ENCODE data around the gene CACNA1D.

The CACNA1D gene

DNA sequence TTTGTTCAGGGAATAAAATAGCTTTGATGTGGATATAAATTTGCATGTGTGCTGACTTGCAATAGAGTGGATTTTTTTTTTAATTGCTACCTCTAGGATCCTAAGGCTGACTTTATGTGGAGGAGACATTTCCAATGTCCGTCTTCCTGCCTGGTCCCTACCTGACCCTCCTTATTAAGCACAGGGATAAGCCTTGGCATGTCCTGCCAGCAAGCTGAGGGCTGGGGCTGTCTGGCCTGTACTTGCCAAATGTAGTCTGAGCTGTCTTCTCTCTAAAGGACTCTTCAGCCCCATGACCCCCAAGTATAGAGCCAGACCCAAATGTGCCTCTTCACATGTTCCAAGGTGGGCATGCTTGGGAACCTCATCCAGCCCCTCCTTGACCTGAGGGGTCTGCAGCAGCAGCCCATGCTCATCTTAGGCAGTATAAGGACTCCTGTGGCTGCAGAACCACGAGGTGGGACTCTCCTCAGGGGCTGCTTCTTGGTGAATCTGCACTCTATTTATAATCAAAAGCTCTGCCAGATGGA is 88.8 kb downstream of the CACNA1D start:
- no peak for DNase-seq

DNA sequence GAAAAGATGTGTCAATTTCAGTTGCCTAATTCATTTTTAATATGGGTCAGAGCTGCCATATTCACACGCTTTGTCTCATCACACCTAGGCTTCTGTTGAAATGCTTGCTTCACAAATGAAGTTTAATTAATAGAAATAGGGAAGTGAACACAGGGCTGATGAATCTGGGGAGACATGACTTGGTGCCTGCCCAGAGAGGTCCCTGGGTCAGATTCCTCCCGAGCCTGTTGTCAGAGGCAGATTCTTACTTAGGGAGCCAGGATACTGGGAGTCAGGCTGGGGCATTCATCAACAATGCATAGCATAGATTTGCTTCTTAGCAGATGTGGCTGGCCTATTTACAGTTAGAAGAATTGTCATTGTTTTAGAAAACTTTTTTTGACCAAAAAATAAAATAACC is 90.6 kb downstream of the CACNA1D start:
- no peak for DNase-seq

DNA sequence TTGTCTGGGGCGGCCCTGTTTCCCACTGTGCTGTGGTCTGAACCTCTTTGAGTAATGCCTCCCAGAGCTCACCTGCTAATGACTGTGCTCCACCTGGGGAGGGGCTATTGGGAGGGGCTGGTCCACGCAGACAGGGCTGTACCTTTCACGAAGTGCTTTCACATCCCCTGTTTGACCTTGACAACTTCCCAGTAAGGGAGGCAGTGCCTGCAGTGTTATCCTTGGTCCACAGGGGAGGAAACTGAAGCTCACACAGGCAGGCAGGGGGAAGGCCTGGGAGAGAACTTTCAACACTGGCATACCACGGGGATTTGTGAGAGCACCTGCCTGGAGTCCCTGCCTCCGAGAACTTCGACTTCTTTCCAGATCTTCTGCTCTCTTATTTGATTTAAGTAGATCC is 91.2 kb downstream of the CACNA1D start:
- DNase-seq = no peak

DNA sequence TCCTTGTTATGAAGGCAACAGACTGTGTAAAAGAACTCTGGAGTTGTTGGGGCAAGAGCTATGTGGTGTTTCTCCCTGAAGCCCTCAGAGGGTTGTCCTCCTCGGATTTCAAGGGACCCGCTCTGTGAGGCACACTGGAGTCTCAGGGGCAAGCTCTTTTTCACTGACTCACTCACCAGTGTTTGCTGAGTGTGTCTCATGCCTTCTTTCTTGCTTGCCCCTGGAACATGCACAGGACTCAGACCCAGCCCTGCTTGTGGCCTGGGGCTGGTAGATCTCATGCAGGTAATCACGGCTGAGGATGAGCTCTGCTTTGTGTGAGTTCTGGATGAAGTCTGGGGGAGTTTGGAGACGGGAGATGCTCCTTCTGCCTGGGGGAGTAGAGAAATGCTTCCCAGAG is 93.7 kb downstream of the CACNA1D start:
- DNase-seq = no peak

DNA sequence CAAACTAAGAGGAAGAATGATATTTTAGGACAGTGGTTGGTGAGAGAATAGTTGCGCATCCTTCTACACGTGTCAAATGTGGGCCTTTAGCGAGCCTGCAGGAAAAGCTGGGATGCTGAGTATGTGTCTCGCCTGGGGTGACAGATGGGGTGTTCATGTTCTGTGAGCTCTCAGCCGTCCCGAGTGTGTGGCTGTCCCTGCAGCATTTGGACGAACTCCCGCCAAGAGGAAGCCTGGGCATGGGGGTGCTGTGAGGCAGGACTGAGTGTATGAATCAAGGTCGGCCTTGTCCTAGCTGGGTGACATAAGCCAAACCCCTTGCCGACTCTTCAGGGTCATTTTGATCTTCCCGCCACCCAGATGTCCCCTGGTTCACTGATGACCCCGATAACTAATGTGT is 94.8 kb downstream of the CACNA1D start:
- no peak for DNase-seq

DNA sequence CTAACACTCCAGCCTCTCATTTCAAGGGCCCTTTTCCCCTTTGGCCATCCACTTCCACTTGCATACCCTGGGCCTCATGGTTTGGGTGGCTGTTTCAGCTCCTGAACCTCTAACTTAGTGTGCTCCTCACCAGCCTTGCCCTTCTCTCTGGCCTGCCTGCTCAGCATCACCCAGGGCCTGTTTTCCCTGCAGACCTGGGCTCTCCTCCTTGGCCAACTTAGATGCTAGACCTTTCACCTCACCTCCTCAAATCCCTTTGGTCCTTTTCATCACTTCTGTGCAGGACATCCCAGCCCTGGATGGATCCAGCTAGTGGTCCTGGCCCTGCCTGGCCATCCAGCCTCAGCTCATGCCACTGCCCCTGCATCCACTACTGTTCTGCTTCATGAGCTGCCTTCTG is 95.4 kb downstream of the CACNA1D start:
- DNase-seq = no peak

DNA sequence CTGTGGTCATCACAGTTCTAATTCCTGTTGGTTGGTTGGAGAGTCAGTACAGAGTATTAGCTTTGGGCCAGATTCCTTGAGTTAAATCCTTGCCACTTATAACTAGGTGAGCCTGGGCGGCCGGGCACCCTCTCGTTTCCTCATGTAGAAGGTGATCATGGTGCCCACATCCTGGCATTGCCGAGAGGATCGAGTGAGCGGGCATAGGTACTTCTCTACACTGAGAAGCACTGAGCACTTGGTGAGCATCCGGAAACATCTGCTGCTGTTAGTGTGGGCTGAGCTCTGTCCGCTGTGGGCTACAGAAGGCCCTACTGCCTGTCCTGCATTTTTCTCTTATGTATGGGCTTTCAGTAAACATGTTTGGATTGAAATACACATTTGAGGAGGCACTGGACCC is 96.2 kb downstream of the CACNA1D start:
- no peak for DNase-seq

DNA sequence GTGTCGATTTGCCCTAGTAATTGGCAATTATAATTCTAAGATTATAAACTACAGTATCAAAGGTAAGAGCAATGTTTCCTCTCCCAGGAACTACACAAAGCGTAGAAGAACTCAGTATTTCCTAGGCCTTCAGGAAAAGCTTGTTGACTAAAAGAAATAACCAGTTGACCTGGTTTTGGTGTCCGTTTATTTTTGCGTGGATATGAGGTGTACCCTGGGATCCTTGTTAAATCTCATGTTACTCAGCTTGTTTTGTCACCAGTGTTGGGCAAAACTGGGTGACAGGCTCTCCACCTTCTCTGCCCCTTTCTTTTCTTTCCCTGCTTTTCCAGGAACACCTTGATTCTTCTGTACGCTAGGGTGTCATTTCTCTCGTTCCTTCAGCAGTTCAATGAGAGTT is 97.2 kb downstream of the CACNA1D start:
- no peak for DNase-seq

DNA sequence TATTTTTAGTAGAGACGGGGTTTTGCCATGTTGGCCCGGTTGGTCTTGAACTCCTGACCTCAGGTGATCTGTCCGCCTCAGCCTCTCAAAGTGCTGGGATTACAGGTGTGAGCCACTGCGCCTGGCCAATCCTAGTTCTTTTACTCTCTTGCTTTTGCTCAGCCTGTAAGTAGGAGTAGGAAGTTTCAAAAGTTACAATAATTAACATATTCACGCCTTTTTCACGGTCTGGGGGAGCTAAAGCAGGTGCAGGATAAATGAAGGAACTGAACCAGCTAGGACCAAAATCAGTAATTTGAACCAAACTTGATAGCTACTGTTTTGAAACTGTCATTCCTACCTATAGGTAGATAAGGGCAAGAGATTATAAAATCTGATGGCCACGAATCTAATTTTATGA is 98.5 kb downstream of the CACNA1D start:
- DNase-seq = no peak

DNA sequence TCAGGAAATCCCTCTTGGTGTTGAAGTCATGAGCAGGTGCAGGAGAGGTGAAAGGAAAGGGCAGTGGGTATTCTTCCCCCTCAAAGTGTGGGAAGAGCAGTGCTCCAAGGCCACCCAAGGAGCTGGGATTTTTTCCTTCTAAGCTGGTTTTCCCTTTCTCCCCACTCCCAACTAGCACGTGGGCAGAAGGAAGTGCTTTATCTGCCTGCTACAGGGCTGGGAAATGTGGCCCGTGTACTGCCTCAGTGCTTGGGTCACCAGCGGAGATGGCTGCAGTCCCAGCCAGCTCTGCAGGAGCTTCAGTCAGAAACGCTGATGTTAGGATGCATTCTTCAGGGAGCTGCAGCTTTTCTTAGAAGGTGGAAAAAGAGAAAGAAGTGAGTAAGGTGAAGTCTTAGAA is 99.2 kb downstream of the CACNA1D start:
- DNase-seq = no peak

DNA sequence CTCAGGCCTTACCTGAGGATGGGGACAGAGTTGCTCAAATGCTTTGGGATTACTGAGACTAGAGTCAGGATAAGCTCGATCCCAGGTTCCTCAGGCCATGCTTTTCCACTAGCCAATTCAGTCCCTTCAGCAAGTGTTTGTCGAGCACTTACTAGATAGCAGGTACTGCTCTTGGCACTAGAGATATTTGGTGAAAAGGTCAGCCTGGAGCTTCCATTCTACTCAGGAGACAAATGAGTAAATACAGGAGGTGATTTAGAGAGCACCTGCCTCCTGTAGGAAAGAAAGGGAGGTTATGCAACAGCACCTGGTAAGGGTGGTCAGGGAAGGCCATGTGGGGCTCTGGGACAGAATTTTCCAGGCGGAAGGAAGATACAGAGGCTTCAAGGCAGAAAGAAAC is 99.9 kb downstream of the CACNA1D start:
- no peak for DNase-seq

DNA sequence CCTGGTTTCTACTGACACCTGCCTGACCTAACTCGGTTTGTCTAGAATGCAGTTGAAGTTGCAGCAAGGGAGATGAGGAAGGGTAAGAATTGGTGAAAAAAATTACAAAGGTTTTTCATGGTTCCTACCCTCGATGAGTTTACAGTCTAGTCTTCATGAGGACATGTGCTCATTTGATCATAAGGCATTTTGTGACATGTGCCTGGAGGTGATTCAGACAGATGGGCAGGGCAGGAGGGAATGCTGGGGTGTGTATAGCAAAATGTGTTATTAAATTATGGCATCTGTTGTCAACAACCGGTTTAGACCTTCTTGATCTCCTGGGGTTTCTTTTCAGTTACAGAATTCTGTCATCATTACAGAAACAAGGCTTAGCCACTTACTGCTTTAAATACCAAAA is 101.2 kb downstream of the CACNA1D start:
- DNase-seq = no peak

DNA sequence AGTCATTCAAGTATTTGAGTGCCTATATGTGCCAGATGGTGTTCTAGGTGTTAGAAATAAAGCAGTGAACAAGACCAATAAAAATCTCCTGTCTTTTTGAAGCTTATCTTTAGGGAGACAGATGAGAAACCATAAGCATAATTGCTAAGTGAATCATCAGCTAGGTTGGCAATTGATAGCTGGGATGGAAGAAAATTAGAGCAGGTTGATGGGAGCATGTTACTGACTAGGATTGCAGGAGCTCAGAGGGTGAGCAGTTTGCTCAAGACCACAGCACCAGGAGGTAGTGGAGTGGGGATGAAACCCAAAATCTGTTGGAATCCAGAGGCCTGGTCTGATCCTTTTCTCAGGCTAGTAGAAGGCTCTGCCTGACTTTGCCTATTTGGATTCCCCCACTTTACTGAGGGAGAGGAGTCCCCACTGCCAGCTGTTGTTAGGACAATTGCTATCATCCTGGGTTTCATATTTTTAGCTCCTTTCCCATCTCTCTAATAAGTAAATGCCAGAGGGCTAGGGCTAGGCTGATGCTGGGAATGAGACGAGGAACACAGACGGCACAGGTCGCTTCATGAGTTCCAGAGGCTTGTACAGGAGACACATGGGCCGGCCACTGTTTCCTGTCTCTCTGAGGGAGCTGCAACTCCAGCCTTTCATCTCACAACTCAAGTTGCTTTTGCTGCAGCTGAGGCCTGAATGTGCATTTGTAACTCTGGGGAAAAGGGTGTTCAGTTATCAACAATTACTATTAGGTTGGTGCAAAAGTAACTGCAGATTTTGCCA is 102.9 kb downstream of the CACNA1D start:
- no peak for DNase-seq

DNA sequence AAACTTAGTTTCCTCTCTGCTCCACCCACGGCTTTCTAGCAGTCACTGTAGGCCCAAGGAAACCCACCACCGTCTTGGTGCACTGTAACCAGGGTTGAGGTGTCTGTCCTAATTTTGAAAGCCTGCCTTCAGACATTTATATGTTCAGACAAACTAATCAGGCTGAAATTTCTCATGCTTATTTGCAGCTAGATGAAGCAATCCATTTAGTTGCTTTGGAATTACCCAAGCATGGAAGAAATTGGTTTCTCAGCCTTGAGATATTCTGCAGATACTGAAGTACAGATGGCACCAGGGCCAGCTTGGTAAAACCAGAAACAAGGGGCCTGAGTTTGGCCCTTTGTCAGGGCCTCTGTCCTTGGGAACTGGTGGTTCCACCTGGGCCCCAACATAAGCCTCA is 105.4 kb downstream of the CACNA1D start:
- DNase-seq = no peak

DNA sequence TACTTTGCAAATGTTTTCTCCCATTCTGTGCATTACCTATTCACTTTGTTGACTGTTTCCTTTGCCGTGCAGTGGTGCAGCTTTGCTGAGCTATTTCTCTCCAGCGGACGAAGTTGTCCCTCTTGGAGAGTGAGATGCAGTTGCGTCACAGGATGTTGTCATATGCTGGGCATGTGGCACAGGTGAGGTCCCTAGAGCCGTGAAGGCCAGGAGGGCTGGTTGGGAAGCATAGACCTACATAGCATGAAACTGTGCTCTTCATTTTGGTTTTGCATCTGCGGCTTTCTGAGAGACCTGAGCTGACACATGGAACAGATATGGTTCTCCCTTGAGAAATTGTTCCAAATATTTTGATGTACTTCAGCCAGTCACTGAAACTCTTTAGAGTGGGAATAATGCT is 108.5 kb downstream of the CACNA1D start:
- no peak for DNase-seq

DNA sequence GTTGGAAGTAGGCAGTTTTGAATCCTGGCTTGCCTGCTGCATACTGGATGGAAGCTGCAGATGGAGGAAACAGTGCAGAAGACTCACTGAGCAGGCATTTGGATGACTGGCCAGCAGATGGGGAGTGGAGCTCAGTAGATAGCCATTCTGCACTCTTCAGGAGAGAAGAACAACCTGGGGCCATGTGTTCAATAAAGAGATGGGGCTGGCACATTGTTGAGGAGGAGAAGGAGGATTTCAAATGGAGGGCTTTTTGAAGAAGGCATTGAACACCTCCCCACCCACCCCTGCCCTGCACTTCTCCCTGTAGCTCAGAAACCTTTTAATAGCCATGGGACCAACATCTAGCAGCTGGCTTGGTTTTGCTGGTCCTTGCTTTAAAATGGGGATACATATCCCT is 109.8 kb downstream of the CACNA1D start:
- DNase-seq = no peak

DNA sequence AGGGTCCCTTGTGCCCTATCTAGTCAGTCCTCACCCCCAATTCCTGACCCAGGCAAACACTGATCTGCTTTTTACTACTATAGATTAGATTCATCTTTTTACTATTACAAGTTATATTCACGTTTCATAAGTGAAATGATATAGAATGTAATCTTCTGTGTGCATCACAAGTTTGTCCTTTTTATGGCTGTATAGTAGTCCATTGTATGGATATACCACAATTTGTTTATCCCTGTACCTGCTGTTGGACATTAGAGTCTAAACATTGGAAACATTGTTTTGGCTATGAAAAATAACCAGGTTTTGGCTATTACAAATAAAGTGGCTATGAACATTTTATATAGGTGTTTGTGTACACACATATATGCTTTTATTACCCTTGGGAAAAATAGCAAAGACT is 112.4 kb downstream of the CACNA1D start:
- DNase-seq = no peak

DNA sequence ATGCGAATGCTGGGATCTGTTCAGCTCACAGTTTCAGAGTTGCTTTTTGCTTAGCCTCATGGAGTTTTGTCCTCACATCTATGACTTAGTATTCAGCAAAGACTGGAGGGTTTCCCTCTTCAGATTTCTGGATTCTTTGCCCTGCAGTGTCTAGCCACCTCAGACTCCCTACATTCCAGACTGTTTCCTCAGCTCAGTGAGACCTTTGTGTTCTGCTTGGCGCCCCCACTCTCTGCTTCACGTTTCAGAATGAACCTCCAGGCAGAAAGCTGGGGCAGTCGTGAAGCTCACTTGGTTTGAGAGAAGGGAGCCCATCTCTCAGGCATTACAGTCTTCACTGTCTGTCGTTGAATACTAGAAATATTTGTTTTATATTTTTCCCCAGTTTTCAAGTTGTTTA is 118.1 kb downstream of the CACNA1D start:
- DNase-seq = no peak

DNA sequence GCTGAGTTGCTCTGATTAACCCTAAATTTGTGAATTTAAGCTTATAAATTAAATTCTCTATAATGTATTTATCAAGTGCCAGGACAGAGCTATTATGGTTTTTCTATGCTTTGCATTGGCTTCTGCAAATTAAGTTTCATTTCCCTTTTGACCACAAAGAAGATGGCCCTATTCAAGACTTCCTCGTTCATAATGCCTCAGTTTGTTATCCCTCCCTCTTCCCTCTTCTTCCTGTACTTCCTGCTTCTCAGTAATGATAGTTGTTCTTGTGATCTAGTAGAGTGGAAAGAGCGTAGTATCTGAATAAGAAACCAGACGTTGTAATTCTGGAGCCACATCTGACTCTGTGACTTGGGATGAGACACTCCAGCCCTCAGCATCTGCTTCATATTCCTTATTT is 118.7 kb downstream of the CACNA1D start:
- DNase-seq = no peak

DNA sequence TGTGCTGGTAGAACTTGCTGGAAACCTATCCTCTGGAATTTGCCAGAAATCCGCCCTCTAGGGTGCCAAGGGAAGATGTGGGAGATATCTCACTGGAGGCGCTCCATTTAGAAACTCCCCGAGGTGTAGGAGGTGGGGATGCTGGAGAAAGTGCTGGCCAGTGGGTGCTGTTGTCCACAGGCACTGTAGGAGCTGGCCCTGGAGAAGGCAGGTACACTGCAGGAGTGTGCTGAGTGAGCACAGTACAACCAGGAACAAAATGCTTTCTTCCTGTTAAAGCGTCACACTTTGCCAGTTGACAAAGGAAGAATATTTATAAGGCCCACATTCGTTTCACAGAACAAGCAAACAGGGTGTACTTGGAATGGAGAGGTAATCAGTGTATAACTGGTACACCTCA is 119.9 kb downstream of the CACNA1D start:
- DNase-seq = no peak

DNA sequence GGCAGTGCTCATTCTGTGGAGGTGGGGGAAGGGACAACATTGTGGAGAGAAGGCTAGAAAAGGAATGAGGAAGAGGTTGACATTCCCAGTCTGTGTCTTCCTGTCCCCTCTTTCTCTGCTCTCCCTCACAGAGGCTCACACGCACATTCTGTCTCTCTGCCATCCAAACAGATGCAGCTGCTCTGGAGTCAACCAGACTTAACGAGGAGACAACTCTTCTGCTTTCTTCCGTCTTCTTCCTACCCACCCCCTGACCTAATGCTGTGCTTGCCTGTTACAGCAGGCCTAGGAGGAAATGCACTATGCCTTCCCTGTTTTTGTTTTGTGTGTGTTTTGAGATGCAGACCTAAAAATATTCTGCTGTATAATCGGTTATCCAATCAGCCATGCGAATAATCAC is 121.9 kb downstream of the CACNA1D start:
- DNase-seq = no peak

DNA sequence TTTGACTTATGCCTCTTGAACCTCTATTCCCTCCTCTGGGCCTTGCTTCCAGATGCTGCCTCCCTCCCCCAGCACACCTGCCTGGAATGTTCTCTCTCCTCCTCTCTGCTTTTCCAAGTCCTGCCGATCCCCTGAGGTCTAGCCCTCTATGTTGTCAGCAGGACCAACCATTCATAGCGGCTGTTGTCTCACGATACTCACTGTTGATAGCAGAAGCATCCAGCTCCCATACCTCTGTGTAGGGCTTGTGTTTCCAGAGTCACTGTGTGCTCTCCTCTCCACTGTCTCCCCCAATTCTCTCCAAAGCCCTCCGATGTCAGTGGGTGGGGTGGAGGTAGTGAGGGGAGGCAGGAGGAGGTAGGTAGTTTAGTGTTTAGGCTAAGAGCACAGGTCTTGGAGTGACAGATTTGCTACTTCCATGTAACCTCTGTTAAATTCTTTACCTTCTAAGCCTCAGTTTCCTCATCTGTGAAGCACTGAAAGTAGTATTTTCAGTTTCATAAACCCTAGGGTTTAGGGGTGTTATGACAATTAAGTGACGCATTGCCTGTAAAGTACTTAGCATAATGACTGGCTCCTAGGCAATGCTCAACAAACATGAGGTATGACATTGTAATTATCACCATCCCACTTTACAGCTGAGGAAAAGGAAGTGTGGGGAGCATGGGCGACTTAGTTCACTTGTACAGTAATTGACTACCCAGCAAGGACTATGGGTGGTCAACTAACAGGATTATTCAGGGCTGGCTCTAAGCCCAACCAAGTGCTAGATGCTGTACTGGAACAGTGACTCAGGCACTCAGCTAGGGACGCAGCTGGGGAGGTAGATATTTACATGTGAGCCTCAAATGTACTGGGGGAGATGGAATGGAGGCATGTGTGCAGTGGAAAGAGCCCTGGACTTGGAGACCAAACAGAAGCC is 122.8 kb downstream of the CACNA1D start:
- DNase-seq = no peak

DNA sequence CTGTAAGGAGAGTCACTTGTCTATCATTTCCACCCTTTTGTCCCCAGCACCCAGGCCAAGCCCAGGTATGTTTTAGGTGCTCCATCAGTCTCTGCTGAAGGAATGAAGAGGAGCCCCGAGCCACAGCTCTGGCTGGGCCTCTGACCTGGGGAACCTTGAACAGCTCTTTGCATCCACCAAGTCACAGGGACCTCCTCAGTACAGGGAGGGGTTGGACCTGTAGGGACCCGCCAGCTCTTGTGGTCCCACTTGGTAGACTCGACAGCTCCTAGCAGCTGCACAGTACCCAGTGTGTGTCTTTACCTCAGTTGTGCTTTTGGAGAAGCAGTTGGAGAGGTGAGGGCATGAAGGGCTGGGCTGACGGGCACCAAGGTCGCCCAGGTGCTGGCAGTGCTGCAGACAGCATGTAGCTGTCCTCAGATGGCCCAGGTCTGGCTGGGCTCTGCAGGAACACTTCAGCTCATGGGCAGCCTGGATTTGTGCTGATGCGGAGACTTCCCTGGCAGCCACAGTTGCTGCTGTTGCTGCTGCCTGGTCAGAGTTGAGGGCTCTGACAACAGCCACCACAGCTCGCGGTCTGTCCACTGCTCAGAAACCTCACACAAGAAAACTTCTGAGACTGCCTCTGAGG is 123.6 kb downstream of the CACNA1D start:
- no peak for DNase-seq

DNA sequence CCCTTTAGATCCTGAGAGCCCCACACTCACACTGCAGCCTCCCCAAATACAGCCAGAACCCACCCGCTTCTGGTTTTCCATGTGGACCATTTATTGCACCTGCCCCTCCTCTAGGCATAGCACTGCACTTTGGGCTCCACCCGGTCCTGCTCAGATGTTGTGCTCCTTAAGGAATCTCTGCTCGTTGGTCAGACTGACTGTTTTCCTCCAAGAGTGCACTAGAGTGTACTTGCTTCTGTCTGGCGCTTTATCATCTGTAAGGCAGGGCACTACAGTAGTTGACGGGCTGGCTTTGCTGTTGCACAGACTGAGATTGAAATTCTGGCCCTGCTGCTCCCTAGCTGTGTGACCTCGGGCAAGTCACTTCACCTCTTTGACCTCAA is 124.1 kb downstream of the CACNA1D start:
- no peak for DNase-seq

Measured in CD4-positive, alpha-beta T cell treated with Interleukin-4 for 1 hour (primary cell).